Measurements from ENCODE around the gene SRRD.

GRCh38 chr22:26466196-26466595, 17.5 kb upstream of the SRRD start:
- TF ChIP-seq CTCF (IDR thresholded peaks at IDR 0.05) (no peak), POLR2A (IDR thresholded peaks at IDR 0.05) (no peak)
